CD4-positive, alpha-beta memory T cell (primary cell): ENCODE results near the gene LYSET. TPM values are rescaled to one million over a fixed set of nuclear protein-coding genes. Genes with fewer than 3 reads are reported as not detected.
"Not testable (repeated sequence)": the region's sequence is repeated elsewhere in the genome, so short reads cannot be mapped to it uniquely, and the experiment has no call there.

Source experiments
- CTCF ChIA-PET: fragments of 350-600 bp; sonication (Branson Sonifier 250); formaldehyde crosslinking; loops from one replicate; lab custom pipeline; 2021; ENCODE audit warnings: inconsistent platforms; ENCODE audit not compliant: partially characterized antibody; lab: Charles Lee
- POLR2A ChIA-PET: fragments of 350-600 bp; sonication (Branson Sonifier 250); formaldehyde crosslinking; loops from one replicate; lab custom pipeline; 2021; ENCODE audit not compliant: partially characterized antibody; lab: Charles Lee
- DNase-seq, 5 donors: peaks; one replicate each; pipeline versions ENCODE4 v3.0.0 to v3.0.0-alpha.2; 2020 to 2022; ENCODE audit warnings: mixed read lengths in 1 of 5
- H3K27ac ChIP-seq: one replicate; pipeline ENCODE4 v1.7.0; 2013; ENCODE audit warnings: low read depth, low read length
- H3K27me3 ChIP-seq: 2 replicates; pipeline ENCODE4 v1.7.0; 2013; ENCODE audit warnings: mild to moderate bottlenecking, low read length, moderate library complexity; ENCODE audit not compliant: insufficient read depth
- H3K36me3 ChIP-seq: 2 replicates; pipeline ENCODE4 v1.7.0; 2013; ENCODE audit warnings: mild to moderate bottlenecking, low read length, moderate library complexity; ENCODE audit not compliant: insufficient read depth
- H3K4me1 ChIP-seq: 2 replicates; pipeline ENCODE4 v1.7.0; 2013; ENCODE audit warnings: mild to moderate bottlenecking, low read length, moderate library complexity; ENCODE audit not compliant: insufficient read depth
- H3K4me3 ChIP-seq, 2 donors: one replicate each; pipeline ENCODE4 v1.7.0; 2013; ENCODE audit warnings: low read length in 2 of 2, mild to moderate bottlenecking in 1 of 2
- H3K9me3 ChIP-seq, 2 donors: one replicate each; pipeline ENCODE4 v1.7.0; 2013; ENCODE audit warnings: low read length in 2 of 2, control low read depth in 1 of 2; ENCODE audit not compliant: control insufficient read depth in 1 of 2
- H3K27ac Mint-ChIP-seq, 7 donors: one replicate each; pipeline ENCODE4 v1.8.0; 2020 to 2021; ENCODE audit warnings: mixed read lengths in 7 of 7, mild to moderate bottlenecking in 6 of 7, inconsistent platforms in 3 of 7, moderate library complexity in 3 of 7
- H3K27me3 Mint-ChIP-seq, 2 donors: one replicate each; pipeline ENCODE4 v1.8.0; 2020 to 2021; ENCODE audit warnings: mixed read lengths in 2 of 2
- H3K36me3 Mint-ChIP-seq, 2 donors: one replicate each; pipeline ENCODE4 v1.8.0; 2020 to 2021; ENCODE audit warnings: mixed read lengths in 2 of 2, inconsistent platforms in 1 of 2, mild to moderate bottlenecking in 1 of 2
- H3K4me1 Mint-ChIP-seq, 4 donors: one replicate each; pipeline ENCODE4 v1.8.0; 2020 to 2021; ENCODE audit warnings: mixed read lengths in 4 of 4, mild to moderate bottlenecking in 1 of 4
- H3K4me3 Mint-ChIP-seq, 8 donors: one replicate each; pipeline ENCODE4 v1.8.0; 2020 to 2021; ENCODE audit warnings: mixed read lengths in 8 of 8, mild to moderate bottlenecking in 7 of 8, moderate library complexity in 6 of 8, inconsistent platforms in 3 of 8
- H3K9me3 Mint-ChIP-seq, 8 donors: one replicate each; pipeline ENCODE4 v1.8.0; 2020 to 2021; ENCODE audit warnings: mixed read lengths in 8 of 8, mild to moderate bottlenecking in 5 of 8, inconsistent platforms in 3 of 8, moderate library complexity in 1 of 8
- intact Hi-C: fragments of 100-400 bp; cut with micrococcal nuclease; formaldehyde crosslinking; loops from one replicate; pipeline ENCODE4 v1.15.1; 2023
- polyA plus RNA-seq, 2 donors: library from polyadenylated mRNA; unstranded; fragments of 300-500 nt; fragmentation: Illumina TruSeq; gene quantifications; one replicate each; pipeline ENCODE4 v1.2.3, GENCODE V29; 2021
- total RNA-seq, 2 experiments: library from RNA; stranded (reverse); gene quantifications; one replicate each; pipeline ENCODE4 v1.2.3, GENCODE V29; 2021

The LYSET gene
- total RNA-seq (10 to 100 TPM; 20.2 to 24.0 TPM), polyA plus RNA-seq (10 to 100 TPM; 37.3 to 44.5 TPM)

- peaks cover 29 to 41% (median 37%) of the 10 kb centered on the region in 4 donors for H3K4me1 Mint-ChIP-seq
- Histone ChIP-seq H3K9me3 (no peaks in the 10 kb centered on the region), H3K4me3 (peak within 1 kb of the TSS; percentile 82 to 93), H3K27ac (peak within 1 kb of the TSS; percentile 98), H3K27me3 (no peaks in the 10 kb centered on the region), H3K4me1 (peaks cover 37% of the 10 kb centered on the region), H3K36me3 (peaks cover 7% of the 10 kb centered on the region)
- intact Hi-C loops = loop anchor here (1.0 to 10.0 kb wide), 4 partner anchors 23 to 390 kb away; partner anchors contain the start of genes GOLGA5, GON7, ITPK1 and UBR7
- peak; percentile 91 to 94 (median 93) for DNase-seq
- CTCF ChIA-PET = interaction anchor here (0.7 to 5.6 kb wide), 12 partner anchors 9 to 74 kb away, joined by 3 to 41 read pairs (median 4); partner anchors contain the start of genes GON7 and UBR7
- peaks cover 11 to 26% of the 10 kb centered on the region in 2 donors for H3K36me3 Mint-ChIP-seq
- H3K9me3 Mint-ChIP-seq = no peaks in the 10 kb centered on the region
- H3K4me3 Mint-ChIP-seq = peak within 1 kb of the TSS; percentile 89 to 97 (median 94)
- no peaks in the 10 kb centered on the region for H3K27me3 Mint-ChIP-seq
- H3K27ac Mint-ChIP-seq = peak within 1 kb of the TSS; percentile 92 to 98 (median 97)
- POLR2A ChIA-PET = interaction anchor here (0.7 to 2.6 kb wide), 19 partner anchors 10 to 1144 kb away, joined by 3 to 85 read pairs (median 3); partner anchors contain the start of genes GOLGA5, GON7, ITPK1 and UBR7
Observed at GRCh38 chr14:93184391-93185348, at the start of gene LYSET, which contains the start of gene MOAP1. TSS of gene LYSET (plus strand) at chr14:93185317. CDS start at chr14:93185406, 89 bp downstream. TSS of gene MOAP1 (minus strand) at chr14:93184897. CDS start at chr14:93184242, 655 bp downstream.

DNA sequence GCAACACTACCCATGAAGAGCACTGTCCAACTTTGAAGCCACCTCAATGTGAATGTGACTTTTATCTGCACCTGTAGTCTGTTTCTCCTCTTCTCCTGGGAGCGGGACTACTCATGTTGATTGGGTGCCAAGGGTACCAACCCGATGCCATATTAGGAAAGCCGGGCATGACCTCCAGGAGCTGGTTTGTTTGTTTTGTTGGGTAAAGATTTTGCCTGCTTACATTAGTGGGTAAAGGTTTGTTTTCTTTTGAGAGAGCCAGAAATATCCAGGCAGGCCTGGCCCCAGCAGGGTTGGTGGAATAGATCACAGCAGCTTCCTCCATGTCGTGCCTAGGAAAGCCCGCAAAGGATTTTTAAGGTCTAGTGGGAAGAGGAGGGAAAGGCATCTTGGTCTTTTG, 49.7 kb upstream of the LYSET start:
- Histone ChIP-seq H3K36me3 (no peaks in the 10 kb centered on the region), H3K27ac (no peak overlapping the region), H3K9me3 (no peaks in the 10 kb centered on the region), H3K4me1 (no peaks in the 10 kb centered on the region), H3K27me3 (no peaks in the 10 kb centered on the region), H3K4me3 (no peak overlapping the region)
- ChIA-PET POLR2A (no interaction called here), CTCF (interaction anchor here (0.9 to 2.0 kb wide), 3 partner anchors 10 to 22 kb away, joined by 3 to 16 read pairs (median 3); no protein-coding TSS in a partner anchor)
- DNase-seq = no peak
- no peaks in the 10 kb centered on the region for H3K9me3 Mint-ChIP-seq
- H3K27me3 Mint-ChIP-seq = peaks cover 0 to 2% of the 10 kb centered on the region in 2 donors
- intact Hi-C loops = loop anchor here (10.0 kb wide), 1 partner anchor 301 kb away; no protein-coding TSS in a partner anchor
- H3K36me3 Mint-ChIP-seq = no peaks in the 10 kb centered on the region
- no peak overlapping the region for H3K4me3 Mint-ChIP-seq
- peaks cover 0 to 5% (median 2%) of the 10 kb centered on the region in 4 donors for H3K4me1 Mint-ChIP-seq
- no peak overlapping the region for H3K27ac Mint-ChIP-seq

- Histone ChIP-seq H3K36me3 (no peaks in the 10 kb centered on the region), H3K4me1 (no peaks in the 10 kb centered on the region), H3K4me3 (no peak overlapping the region), H3K9me3 (no peaks in the 10 kb centered on the region), H3K27me3 (no peaks in the 10 kb centered on the region), H3K27ac (no peak overlapping the region)
- no peak for DNase-seq
- CTCF ChIA-PET = interaction anchor here (0.7 to 4.8 kb wide), 5 partner anchors 10 to 556 kb away, joined by 3 to 36 read pairs (median 3); no protein-coding TSS in a partner anchor
- Mint-ChIP-seq H3K36me3 (no peaks in the 10 kb centered on the region), H3K4me3 (no peak overlapping the region), H3K27me3 (peaks cover 0 to 2% of the 10 kb centered on the region in 2 donors), H3K4me1 (peaks cover 0 to 5% (median 2%) of the 10 kb centered on the region in 4 donors), H3K27ac (peak overlapping the region in 2 of 7 donors; percentile 37 to 46), H3K9me3 (no peaks in the 10 kb centered on the region)
- POLR2A ChIA-PET = no interaction called here
- intact Hi-C loops = loop anchor here (10.0 kb wide), 1 partner anchor 301 kb away; no protein-coding TSS in a partner anchor
Observed at GRCh38 chr14:93136009-93136408, 49.1 kb upstream of the LYSET start.

GRCh38 chr14:93136508-93136907, 48.6 kb upstream of the LYSET start:
- H3K4me3 ChIP-seq, H3K36me3 Mint-ChIP-seq, DNase-seq, H3K27ac ChIP-seq, H3K27me3 ChIP-seq, H3K4me3 Mint-ChIP-seq, H3K27ac Mint-ChIP-seq, H3K4me1 ChIP-seq, H3K9me3 Mint-ChIP-seq, H3K36me3 ChIP-seq, POLR2A ChIA-PET, H3K4me1 Mint-ChIP-seq, H3K9me3 ChIP-seq, H3K27me3 Mint-ChIP-seq: not testable (repeated sequence)
- intact Hi-C loops = loop anchor here (10.0 kb wide), 1 partner anchor 302 kb away; no protein-coding TSS in a partner anchor
- CTCF ChIA-PET = interaction anchor here (0.7 to 4.8 kb wide), 5 partner anchors 11 to 556 kb away, joined by 3 to 36 read pairs (median 3); no protein-coding TSS in a partner anchor

- H3K4me3 Mint-ChIP-seq = no peak overlapping the region
- H3K36me3 Mint-ChIP-seq = no peaks in the 10 kb centered on the region
- intact Hi-C loops = loop anchor here (10.0 kb wide), 1 partner anchor 303 kb away; no protein-coding TSS in a partner anchor
- Histone ChIP-seq H3K4me1 (no peaks in the 10 kb centered on the region), H3K27me3 (no peaks in the 10 kb centered on the region), H3K4me3 (no peak overlapping the region), H3K36me3 (no peaks in the 10 kb centered on the region), H3K27ac (no peak overlapping the region), H3K9me3 (no peaks in the 10 kb centered on the region)
- peak overlapping the region in 1 of 7 donors; percentile 48 for H3K27ac Mint-ChIP-seq
- ChIA-PET POLR2A (no interaction called here), CTCF (interaction anchor here (0.8 to 6.2 kb wide), 6 partner anchors 18 to 185 kb away, joined by 3 to 93 read pairs (median 8); no protein-coding TSS in a partner anchor)
- H3K27me3 Mint-ChIP-seq = peaks cover 0 to 2% of the 10 kb centered on the region in 2 donors
- H3K9me3 Mint-ChIP-seq = no peaks in the 10 kb centered on the region
- no peak for DNase-seq
- H3K4me1 Mint-ChIP-seq = peaks cover 0 to 5% (median 2%) of the 10 kb centered on the region in 4 donors
Observed at GRCh38 chr14:93137864-93138263, 47.3 kb upstream of the LYSET start.

GRCh38 chr14:93142854-93143652, 42.1 kb upstream of the LYSET start:
- Mint-ChIP-seq H3K9me3 (no peaks in the 10 kb centered on the region), H3K4me3 (no peak overlapping the region), H3K27ac (no peak overlapping the region), H3K27me3 (peaks cover 0 to 1% of the 10 kb centered on the region in 2 donors), H3K36me3 (no peaks in the 10 kb centered on the region), H3K4me1 (peaks cover 0 to 5% (median 2%) of the 10 kb centered on the region in 4 donors)
- POLR2A ChIA-PET = no interaction called here
- Histone ChIP-seq H3K4me3 (no peak overlapping the region), H3K27ac (no peak overlapping the region), H3K4me1 (no peaks in the 10 kb centered on the region), H3K9me3 (no peaks in the 10 kb centered on the region), H3K36me3 (no peaks in the 10 kb centered on the region), H3K27me3 (no peaks in the 10 kb centered on the region)
- intact Hi-C loops = no loop called here
- CTCF ChIA-PET = interaction anchor here (1.0 to 6.2 kb wide), 2 partner anchors 9 to 30 kb away, joined by 3 to 93 read pairs; no protein-coding TSS in a partner anchor
- DNase-seq = no peak
